Heart left ventricle (tissue), 16 donors: ENCODE data around the gene TBX2. TPM values are rescaled to one million over a fixed set of nuclear protein-coding genes. Genes with fewer than 3 reads are reported as not detected.
A peak's percentile ranks its signal among the peaks of the same experiment; 100 is the strongest.

Source experiments
- ATAC-seq, 4 donors: fragments of 200-7000 bp; cut with Tn5 transposase; one replicate each; pipeline ENCODE4 v1.9.1; 2020 to 2022; ENCODE audit warnings: moderate library complexity in 4 of 4, mild to moderate bottlenecking in 3 of 4, moderate number of reproducible peaks in 1 of 4
- DNase-seq, 5 donors: peaks; one replicate each; pipeline ENCODE4 v3.0.0-alpha.2; 2020
- H3K27ac ChIP-seq, 12 donors: fragments of 200-600 bp; sonication (generic) in 4 of 12; one replicate each; pipeline versions ENCODE4 v1.5.0 to v1.8.0; 2016 to 2022; ENCODE audit warnings: mild to moderate bottlenecking in 2 of 12
- H3K27me3 ChIP-seq, 9 donors: fragments of 200-600 bp; sonication (generic) in 2 of 9; one replicate each; pipeline versions ENCODE4 v1.5.1 to v1.8.0; 2016 to 2022; ENCODE audit warnings: mild to moderate bottlenecking in 3 of 9
- H3K36me3 ChIP-seq, 9 donors: fragments of 200-600 bp; sonication (generic) in 2 of 9; one replicate each; pipeline versions ENCODE4 v1.5.0 to v1.8.0; 2018 to 2022; ENCODE audit warnings: mild to moderate bottlenecking in 2 of 9
- H3K4me1 ChIP-seq, 12 donors: fragments of 200-600 bp; sonication (generic) in 4 of 12; one replicate each; pipeline versions ENCODE4 v1.5.0 to v1.8.0; 2016 to 2022; ENCODE audit warnings: mild to moderate bottlenecking in 3 of 12
- H3K4me3 ChIP-seq, 12 donors: fragments of 200-600 bp; sonication (generic) in 4 of 12; one replicate each; pipeline versions ENCODE4 v1.5.0 to v1.8.0; 2017 to 2022; ENCODE audit warnings: mild to moderate bottlenecking in 9 of 12, moderate library complexity in 4 of 12
- H3K9me3 ChIP-seq, 12 donors: fragments of 200-600 bp; sonication (generic) in 4 of 12; one replicate each; pipeline versions ENCODE4 v1.5.0 to v1.8.0; 2016 to 2022; ENCODE audit warnings: mild to moderate bottlenecking in 1 of 12
- CTCF ChIP-seq, 12 donors: fragments of 200-600 bp; sonication (generic) in 4 of 12; IDR thresholded peaks; one replicate each; pipeline versions ENCODE4 v1.5.0 to v1.8.0; 2018 to 2022; ENCODE audit warnings: antibody characterized with exemption in 12 of 12, mild to moderate bottlenecking in 5 of 12
- POLR2A ChIP-seq, 2 donors: fragments of 450-650 bp; IDR thresholded peaks; one replicate each; pipeline ENCODE4 v1.6.1; 2017; ENCODE audit warnings: antibody characterized with exemption in 2 of 2, mild to moderate bottlenecking in 2 of 2, moderate library complexity in 2 of 2
- WGBS, 4 donors: extraction: QIAGEN DNeasy Blood & Tissue Kit in 2 of 4; methylation state at CpG; one replicate each; pipeline versions ENCODE4 v1.1.5 to v1.1.7; 2013 to 2018; 5-methylcytosine and 5-hydroxymethylcytosine counted together
- intact Hi-C, 10 donors: fragments of 100-400 bp; cut with DNase I; formaldehyde crosslinking; loops; one replicate each; pipeline versions ENCODE4 v1.11.1 to v1.14.2; 2022
- polyA plus RNA-seq, 2 donors: library from polyadenylated mRNA; stranded (reverse); fragments of 200-250 nt; gene quantifications; one replicate each; pipeline ENCODE4 v1.2.3, GENCODE V29; 2013
- total RNA-seq, 9 donors: library from RNA; depleted of rRNA in 2 of 9; stranded (reverse); fragments of >200 nt in 2 of 9; fragmentation: NEBNext Ultra II Directional in 3 of 9; extraction: Animal tissue kit (Norgen Biotek cat#: 25700) in 3 of 9; gene quantifications; one replicate each; pipeline versions ENCODE4 v1.1.0 to v1.2.4, GENCODE V29; 2016 to 2023
- donor health status: ischemic (EF 13 %, LVEDD 7.1; RV severe dilation, severe dysfunction).
- donor health status: healthy with polysubstance abuse.
- donor health status: DM: no; HTN: yes; CAD: no.
- donor health status: DM: no; HTN: no; CAD: no.
- donor health status: ischemic (EF 25% LVEDD 6.9; RV normal size, moderate dysfunction).
- donor health status: ischemic (EF 25% LVEDD 5.7; RV mildly dilated, moderate dysfunction).
- donor health status: healthy.
- donor health status: DM: yes; HTN: yes; CAD: no.
- donor health status: ischemic (EF 35%, LVEDD 5.7; RV mildly dilated, moderate dysfunction).
- donor health status: nonischemic (EF 11% LVEDD 7.7; RV severe dilation, severe dysfunction).
- donor health status: DM: yes; HTN: yes; CAD: no.
- donor health status: PGD.
- donor health status: ischemic (EF 29% LVEDD 5.4; RV normal size, mild dysfunction).
- donor health status: nonischemic (EF 23%, LVEDD 6.1; RV moderate dilation, normal function).

The TBX2 gene
- total and polyA plus RNA-seq, 11 donors = 7.0 to 23.0 (median 13.4) TPM

- TF ChIP-seq POLR2A (IDR thresholded peaks at IDR 0.05) (no peak), CTCF (IDR thresholded peaks at IDR 0.05) (no peak)
- intact Hi-C loops = loop anchor here in 8 of 10 donors (5.0 to 10.0 kb wide), 6 partner anchors 138 to 690 kb away; partner anchors contain the start of gene MED13 (in 5 of the 8)
- Histone ChIP-seq H3K4me3 (no peak overlapping the region), H3K36me3 (no peaks in the 10 kb centered on the region), H3K4me1 (peaks cover 0 to 69% (median 36%) of the 10 kb centered on the region in 12 donors), H3K9me3 (no peaks in the 10 kb centered on the region), H3K27ac (peak overlapping the region in 2 of 12 donors; percentile 10 to 81), H3K27me3 (peaks cover 0 to 37% (median 8%) of the 10 kb centered on the region in 9 donors)
- ATAC-seq = no peak
- DNase-seq = peak in 3 of 5 donors; percentile 32 to 54 (median 40)
- 49 to 68% (median 64%) methylated on average over 12 to 16 of the region's 16 CpGs for WGBS, 4 donors
Measured at GRCh38 chr17:61414141-61414935, 14.7 kb downstream of the TBX2 start.

- H3K9me3 ChIP-seq = no peaks in the 10 kb centered on the region
- H3K4me3 ChIP-seq = no peak overlapping the region
- TF ChIP-seq CTCF (IDR thresholded peaks at IDR 0.05) (no peak), POLR2A (IDR thresholded peaks at IDR 0.05) (no peak)
- ATAC-seq (no peak), DNase-seq (peak in 1 of 5 donors; percentile 17)
- intact Hi-C loops = loop anchor here (5.0 to 10.0 kb wide), 7 partner anchors 137 to 690 kb away; partner anchors contain the start of gene MED13 (in 5 of the 10)
- no peaks in the 10 kb centered on the region for H3K36me3 ChIP-seq
- peaks cover 0 to 65% (median 35%) of the 10 kb centered on the region in 12 donors for H3K4me1 ChIP-seq
- no peak overlapping the region for H3K27ac ChIP-seq
- H3K27me3 ChIP-seq = peaks cover 0 to 33% (median 7%) of the 10 kb centered on the region in 9 donors
- 73 to 78% (median 75%) methylated on average over 4 to 5 of the region's 5 CpGs for WGBS, 4 donors
Measured at GRCh38 chr17:61414936-61415251, 15.3 kb downstream of the TBX2 start.

GRCh38 chr17:61415374-61416210 lies 15.9 kb downstream of the TBX2 start:
- whole genome bisulfite sequencing, 4 donors = 94 to 98% (median 96%) methylated on average over 6 of the region's 6 CpGs
- ATAC-seq (no peak), DNase-seq (peak in 1 of 5 donors; percentile 16)
- TF ChIP-seq CTCF (IDR thresholded peaks at IDR 0.05) (no peak), POLR2A (IDR thresholded peaks at IDR 0.05) (no peak)
- intact Hi-C loops = loop anchor here in 9 of 10 donors (5.0 to 10.0 kb wide), 6 partner anchors 137 to 691 kb away; partner anchors contain the start of gene MED13 (in 5 of the 9)
- Histone ChIP-seq H3K4me1 (peaks cover 0 to 58% (median 31%) of the 10 kb centered on the region in 12 donors), H3K9me3 (no peaks in the 10 kb centered on the region), H3K4me3 (no peak overlapping the region), H3K36me3 (no peaks in the 10 kb centered on the region), H3K27me3 (peaks cover 0 to 26% (median 7%) of the 10 kb centered on the region in 9 donors), H3K27ac (peak overlapping the region in 3 of 12 donors; percentile 11 to 68 (median 34))
